ENCODE data around the gene OOSP2.
"Not testable (repeated sequence)": the region's sequence is repeated elsewhere in the genome, so short reads cannot be mapped to it uniquely, and the experiment has no call there.

Gene OOSP2

GRCh38 chr11:60040109-60040508, at the start of gene OOSP2:
Gene OOSP2, plus strand, starts transcription at chr11:60040409. Its CDS starts 51 bp downstream, at chr11:60040460.
- no peak for DNase-seq

- DNase-seq, result no peak
Observed at GRCh38 chr11:59990421-59990820, 49.8 kb upstream of the OOSP2 start.

GRCh38 chr11:59992425-59992824, 47.8 kb upstream of the OOSP2 start:
- DNase-seq, result no peak

- DNase-seq, result no peak
Observed at GRCh38 chr11:59997800-59998199, 42.4 kb upstream of the OOSP2 start.

- DNase-seq, result no peak
Observed at GRCh38 chr11:59999691-60000090, 40.5 kb upstream of the OOSP2 start.

GRCh38 chr11:60003729-60004128, 36.5 kb upstream of the OOSP2 start:
- DNase-seq, result no peak

- DNase-seq, result no peak
Observed at GRCh38 chr11:60005360-60005759, 34.8 kb upstream of the OOSP2 start.

GRCh38 chr11:60016881-60017280, 23.3 kb upstream of the OOSP2 start, which contains the start of gene OOSP4B:
Gene OOSP4B, plus strand, starts transcription at chr11:60017181.
- DNase-seq, result no peak

- no peak for DNase-seq
Observed at GRCh38 chr11:60018058-60018457, 22.2 kb upstream of the OOSP2 start.

GRCh38 chr11:60020376-60020775, 19.8 kb upstream of the OOSP2 start:
- not testable (repeated sequence) for DNase-seq

GRCh38 chr11:60029015-60029632, 11.1 kb upstream of the OOSP2 start:
- DNase-seq, result no peak

- not testable (repeated sequence) for DNase-seq
Observed at GRCh38 chr11:60050422-60050821, 10.2 kb downstream of the OOSP2 start.

- DNase-seq, result not testable (repeated sequence)
Observed at GRCh38 chr11:60050839-60051238, 10.6 kb downstream of the OOSP2 start.

GRCh38 chr11:60056349-60056969, 16.2 kb downstream of the OOSP2 start, which contains the start of gene MS4A3:
Gene MS4A3, plus strand, starts transcription at chr11:60056665. Its CDS starts 4,496 bp downstream, at chr11:60061161.
- DNase-seq, result no peak

- DNase-seq, result no peak
Observed at GRCh38 chr11:60059052-60059451, 18.8 kb downstream of the OOSP2 start.

GRCh38 chr11:60059521-60060240, 19.5 kb downstream of the OOSP2 start:
- no peak for DNase-seq

GRCh38 chr11:60064111-60064510, 23.9 kb downstream of the OOSP2 start:
- DNase-seq, result no peak

GRCh38 chr11:60065801-60066200, 25.6 kb downstream of the OOSP2 start:
- no peak for DNase-seq

- no peak for DNase-seq
Observed at GRCh38 chr11:60069450-60069849, 29.2 kb downstream of the OOSP2 start.

- not testable (repeated sequence) for DNase-seq
Observed at GRCh38 chr11:60071644-60072043, 31.4 kb downstream of the OOSP2 start.

- DNase-seq, result no peak
Observed at GRCh38 chr11:60077216-60077817, 37.1 kb downstream of the OOSP2 start.

- DNase-seq, result no peak
Observed at GRCh38 chr11:60077981-60078380, 37.8 kb downstream of the OOSP2 start.

- DNase-seq, result no peak
Observed at GRCh38 chr11:60078745-60079144, 38.5 kb downstream of the OOSP2 start.
